Right lobe of liver (tissue), 4 donors: ENCODE results near the gene MYO15A.

ENCODE experiments used
- POLR2A ChIP-seq: fragments of 450-650 bp; IDR thresholded peaks from one replicate; pipeline ENCODE4 v1.6.1; 2017; ENCODE audit warnings: antibody characterized with exemption, mild to moderate bottlenecking
- TF ChIP-seq, protein P1 (sequence below), 4 donors: fragments of 200-600 bp in 3 of 4; fragments of 450-650 bp in 1 of 4; IDR thresholded peaks; one replicate each; pipeline versions ENCODE4 v1.5.1 to v1.8.0; 2016 to 2022; ENCODE audit warnings: antibody characterized with exemption in 4 of 4, mild to moderate bottlenecking in 2 of 4
- donor health status: DM: no; HTN: no; CAD: no.
- donor health status: DM: no; HTN: no; CAD: no.
- donor health status: DM: no; HTN: yes; CAD: no.

DNA sequence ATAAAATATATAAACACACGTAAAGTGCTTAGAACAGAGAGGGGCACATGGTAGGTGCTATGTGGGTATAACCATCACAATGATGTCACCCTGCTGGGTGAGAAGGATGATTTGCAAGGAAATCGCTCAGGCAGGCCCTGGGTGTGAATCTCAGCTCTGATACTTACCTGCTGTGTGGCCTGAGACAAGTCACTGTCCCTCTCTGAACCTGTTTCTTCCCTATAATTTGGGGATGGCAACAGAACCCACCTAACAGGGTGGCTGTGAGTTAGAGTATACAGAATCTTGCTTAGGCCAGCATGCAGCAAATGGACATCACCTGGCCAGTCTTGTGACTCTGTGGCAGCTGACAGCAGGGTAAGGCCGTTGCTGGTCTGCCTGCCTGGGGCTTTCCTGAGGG is 38.4 kb downstream of the MYO15A start:
- no peak for TF ChIP-seq POLR2A
- TF ChIP-seq, protein P1, sequence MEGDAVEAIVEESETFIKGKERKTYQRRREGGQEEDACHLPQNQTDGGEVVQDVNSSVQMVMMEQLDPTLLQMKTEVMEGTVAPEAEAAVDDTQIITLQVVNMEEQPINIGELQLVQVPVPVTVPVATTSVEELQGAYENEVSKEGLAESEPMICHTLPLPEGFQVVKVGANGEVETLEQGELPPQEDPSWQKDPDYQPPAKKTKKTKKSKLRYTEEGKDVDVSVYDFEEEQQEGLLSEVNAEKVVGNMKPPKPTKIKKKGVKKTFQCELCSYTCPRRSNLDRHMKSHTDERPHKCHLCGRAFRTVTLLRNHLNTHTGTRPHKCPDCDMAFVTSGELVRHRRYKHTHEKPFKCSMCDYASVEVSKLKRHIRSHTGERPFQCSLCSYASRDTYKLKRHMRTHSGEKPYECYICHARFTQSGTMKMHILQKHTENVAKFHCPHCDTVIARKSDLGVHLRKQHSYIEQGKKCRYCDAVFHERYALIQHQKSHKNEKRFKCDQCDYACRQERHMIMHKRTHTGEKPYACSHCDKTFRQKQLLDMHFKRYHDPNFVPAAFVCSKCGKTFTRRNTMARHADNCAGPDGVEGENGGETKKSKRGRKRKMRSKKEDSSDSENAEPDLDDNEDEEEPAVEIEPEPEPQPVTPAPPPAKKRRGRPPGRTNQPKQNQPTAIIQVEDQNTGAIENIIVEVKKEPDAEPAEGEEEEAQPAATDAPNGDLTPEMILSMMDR (IDR thresholded peaks at IDR 0.05), result no peak
